ENCODE results near the gene BTBD6.
"Not testable (repeated sequence)": the region's sequence is repeated elsewhere in the genome, so short reads cannot be mapped to it uniquely, and the experiment has no call there.

The BTBD6 gene

DNA sequence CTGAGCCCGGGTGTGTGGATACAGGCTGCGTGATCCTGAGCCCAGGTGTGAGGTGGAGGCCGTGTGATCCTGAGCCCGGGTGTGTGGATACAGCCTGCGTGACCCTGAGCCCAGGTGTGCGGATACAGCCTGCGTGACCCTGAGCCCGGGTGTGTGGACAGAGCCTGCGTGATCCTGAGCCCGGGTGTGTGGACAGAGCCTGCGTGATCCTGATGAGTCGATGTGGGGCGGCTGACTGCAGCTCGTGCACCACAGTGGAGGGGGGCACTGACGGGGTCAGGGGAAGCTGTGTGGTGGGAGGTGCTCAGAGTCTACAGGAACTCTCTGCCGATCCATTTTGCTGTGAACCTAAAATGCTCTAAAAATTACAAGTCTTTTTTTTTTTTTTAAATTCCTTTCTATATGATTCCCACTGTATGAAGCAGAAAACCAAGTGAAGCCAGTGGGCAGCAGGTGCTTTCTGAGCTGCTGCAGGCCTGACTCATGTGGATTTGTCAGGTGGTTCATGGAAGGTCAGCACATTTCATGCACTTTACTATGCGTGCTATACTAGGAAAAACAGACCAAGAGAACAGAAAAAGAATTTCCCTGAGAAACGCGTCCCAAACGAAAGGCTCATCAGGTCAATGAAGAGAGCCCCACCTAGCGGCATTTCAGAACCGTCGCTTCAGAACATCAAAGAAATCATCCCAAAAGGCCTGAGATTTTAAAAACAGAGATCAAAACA lies 33.2 kb downstream of the BTBD6 start:
- Histone ChIP-seq H3K9ac (ENCODE audit: low read length) (no peak overlapping the region), H3K27me3 (ENCODE audit: control insufficient read depth, insufficient read depth, low read length) (no peaks in the 10 kb centered on the region), H3K9me3 (ENCODE audit: control insufficient read depth, low read length) (no peaks in the 10 kb centered on the region), H3K36me3 (ENCODE audit: control insufficient read depth, insufficient read depth, low read length) (no peaks in the 10 kb centered on the region), H3K4me3 (ENCODE audit: low read length) (no peak overlapping the region), H3K4me1 (ENCODE audit: control insufficient read depth, insufficient read depth, low read length) (peaks cover 17% of the 10 kb centered on the region)

GRCh38 chr14:105282098-105282725 lies 33.9 kb downstream of the BTBD6 start:
- H3K36me3 ChIP-seq (ENCODE audit: control insufficient read depth, insufficient read depth, low read length): no peaks in the 10 kb centered on the region
- no peak overlapping the region for H3K4me3 ChIP-seq (ENCODE audit: low read length)
- H3K27me3 ChIP-seq (ENCODE audit: control insufficient read depth, insufficient read depth, low read length): no peaks in the 10 kb centered on the region
- H3K9me3 ChIP-seq (ENCODE audit: control insufficient read depth, low read length): no peaks in the 10 kb centered on the region
- H3K4me1 ChIP-seq (ENCODE audit: control insufficient read depth, insufficient read depth, low read length): peaks cover 17% of the 10 kb centered on the region
- H3K9ac ChIP-seq (ENCODE audit: low read length): no peak overlapping the region

GRCh38 chr14:105283028-105283427 lies 34.7 kb downstream of the BTBD6 start:
- H3K4me3 ChIP-seq (ENCODE audit: low read length): no peak overlapping the region
- no peaks in the 10 kb centered on the region for H3K36me3 ChIP-seq (ENCODE audit: control insufficient read depth, insufficient read depth, low read length)
- no peaks in the 10 kb centered on the region for H3K9me3 ChIP-seq (ENCODE audit: control insufficient read depth, low read length)

GRCh38 chr14:105283899-105284298 lies 35.6 kb downstream of the BTBD6 start:
- Histone ChIP-seq H3K4me3 (ENCODE audit: low read length) (no peak overlapping the region), H3K4me1 (ENCODE audit: control insufficient read depth, insufficient read depth, low read length) (peaks cover 17% of the 10 kb centered on the region), H3K9ac (ENCODE audit: low read length) (no peak overlapping the region)

More at GRCh38 chr14:105283028-105283427, 34.7 kb downstream of the BTBD6 start:
- Histone ChIP-seq H3K27me3 (ENCODE audit: control insufficient read depth, insufficient read depth, low read length) (no peaks in the 10 kb centered on the region), H3K4me1 (ENCODE audit: control insufficient read depth, insufficient read depth, low read length) (peaks cover 17% of the 10 kb centered on the region), H3K9ac (ENCODE audit: low read length) (no peak overlapping the region)

GRCh38 chr14:105285174-105285573 lies 36.8 kb downstream of the BTBD6 start:
- no peaks in the 10 kb centered on the region for H3K9me3 ChIP-seq (ENCODE audit: control insufficient read depth, low read length)
- H3K36me3 ChIP-seq (ENCODE audit: control insufficient read depth, insufficient read depth, low read length): no peaks in the 10 kb centered on the region
- H3K4me3 ChIP-seq (ENCODE audit: low read length): no peak overlapping the region
- peaks cover 17% of the 10 kb centered on the region for H3K4me1 ChIP-seq (ENCODE audit: control insufficient read depth, insufficient read depth, low read length)
- no peaks in the 10 kb centered on the region for H3K27me3 ChIP-seq (ENCODE audit: control insufficient read depth, insufficient read depth, low read length)
- no peak overlapping the region for H3K9ac ChIP-seq (ENCODE audit: low read length)

More at GRCh38 chr14:105283899-105284298, 35.6 kb downstream of the BTBD6 start:
- Histone ChIP-seq H3K27me3 (ENCODE audit: control insufficient read depth, insufficient read depth, low read length) (no peaks in the 10 kb centered on the region), H3K9me3 (ENCODE audit: control insufficient read depth, low read length) (no peaks in the 10 kb centered on the region), H3K36me3 (ENCODE audit: control insufficient read depth, insufficient read depth, low read length) (no peaks in the 10 kb centered on the region)

DNA sequence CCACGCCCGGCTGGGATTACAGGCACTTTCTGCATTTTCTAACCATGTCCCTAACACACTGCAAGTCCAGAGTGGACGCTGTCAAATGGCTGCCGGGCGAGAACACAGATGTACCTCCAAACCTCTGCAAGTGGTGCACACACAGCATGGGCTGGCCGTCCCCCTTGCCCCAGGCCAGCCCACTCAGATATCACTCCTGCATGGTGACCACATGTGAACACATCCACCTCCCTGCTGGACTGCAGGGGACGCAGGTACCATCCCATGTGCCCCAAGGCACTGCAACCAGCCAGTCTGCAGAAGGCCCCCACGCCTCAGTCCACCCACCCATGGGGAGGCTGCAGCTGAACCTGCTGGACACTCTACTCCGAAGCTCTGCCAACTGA lies 38.4 kb downstream of the BTBD6 start:
- Histone ChIP-seq H3K4me1 (ENCODE audit: control insufficient read depth, insufficient read depth, low read length) (peaks cover 10% of the 10 kb centered on the region), H3K4me3 (ENCODE audit: low read length) (no peak overlapping the region), H3K9me3 (ENCODE audit: control insufficient read depth, low read length) (no peaks in the 10 kb centered on the region), H3K27me3 (ENCODE audit: control insufficient read depth, insufficient read depth, low read length) (no peaks in the 10 kb centered on the region), H3K9ac (ENCODE audit: low read length) (no peak overlapping the region), H3K36me3 (ENCODE audit: control insufficient read depth, insufficient read depth, low read length) (no peaks in the 10 kb centered on the region)

- H3K9me3 ChIP-seq (ENCODE audit: control insufficient read depth, low read length): no peaks in the 10 kb centered on the region
- H3K4me1 ChIP-seq (ENCODE audit: control insufficient read depth, insufficient read depth, low read length): peaks cover 3% of the 10 kb centered on the region
- H3K4me3 ChIP-seq (ENCODE audit: low read length): no peak overlapping the region
- H3K36me3 ChIP-seq (ENCODE audit: control insufficient read depth, insufficient read depth, low read length): no peaks in the 10 kb centered on the region
- no peaks in the 10 kb centered on the region for H3K27me3 ChIP-seq (ENCODE audit: control insufficient read depth, insufficient read depth, low read length)
- no peak overlapping the region for H3K9ac ChIP-seq (ENCODE audit: low read length)
Observed at GRCh38 chr14:105287249-105288102, 39.1 kb downstream of the BTBD6 start.

GRCh38 chr14:105288936-105289335 lies 40.6 kb downstream of the BTBD6 start:
- H3K9ac ChIP-seq (ENCODE audit: low read length); H3K4me1 ChIP-seq (ENCODE audit: control insufficient read depth, insufficient read depth, low read length); H3K9me3 ChIP-seq (ENCODE audit: control insufficient read depth, low read length); H3K27me3 ChIP-seq (ENCODE audit: control insufficient read depth, insufficient read depth, low read length); H3K36me3 ChIP-seq (ENCODE audit: control insufficient read depth, insufficient read depth, low read length); H3K4me3 ChIP-seq (ENCODE audit: low read length): not testable (repeated sequence)

DNA sequence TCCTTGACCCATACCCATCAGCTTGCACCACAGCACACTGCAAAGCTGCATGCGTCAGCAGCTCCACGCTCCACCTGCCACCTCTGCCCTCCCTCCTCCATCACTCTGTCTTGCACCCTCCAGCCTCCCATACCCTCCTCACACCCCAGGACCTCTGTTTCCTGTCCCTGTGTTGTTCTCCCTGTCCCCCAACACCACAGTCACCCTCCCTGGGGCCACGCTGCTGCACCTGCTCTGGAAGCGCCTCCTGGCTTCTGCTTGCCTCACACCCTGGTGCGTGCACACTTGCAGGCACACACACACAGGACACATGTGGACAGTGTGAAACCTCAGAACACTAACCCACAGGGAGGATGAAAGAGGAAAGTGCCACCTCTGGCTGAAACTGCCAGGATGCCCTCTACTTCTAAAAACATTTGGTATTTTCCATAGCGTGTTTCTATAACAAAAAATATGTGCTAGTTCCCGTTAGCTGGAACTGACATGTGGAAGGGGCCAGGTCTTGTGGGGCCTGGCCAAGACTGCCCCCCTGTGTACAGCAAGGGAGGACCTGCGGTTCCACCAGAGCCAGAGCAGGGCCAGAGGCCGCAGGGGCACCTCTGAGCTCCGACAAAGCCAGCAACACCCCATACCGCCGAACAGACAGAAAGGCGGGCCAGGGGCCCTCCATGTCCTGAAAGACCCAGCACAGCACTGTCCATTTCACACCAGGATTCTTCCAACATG lies 42.5 kb downstream of the BTBD6 start:
- no peak overlapping the region for H3K4me3 ChIP-seq (ENCODE audit: low read length)
- H3K4me1 ChIP-seq (ENCODE audit: control insufficient read depth, insufficient read depth, low read length): no peaks in the 10 kb centered on the region
- no peaks in the 10 kb centered on the region for H3K36me3 ChIP-seq (ENCODE audit: control insufficient read depth, insufficient read depth, low read length)
- H3K9me3 ChIP-seq (ENCODE audit: control insufficient read depth, low read length): no peaks in the 10 kb centered on the region
- no peak overlapping the region for H3K9ac ChIP-seq (ENCODE audit: low read length)
- H3K27me3 ChIP-seq (ENCODE audit: control insufficient read depth, insufficient read depth, low read length): no peaks in the 10 kb centered on the region

- Histone ChIP-seq H3K9me3 (ENCODE audit: control insufficient read depth, low read length) (no peaks in the 10 kb centered on the region), H3K4me3 (ENCODE audit: low read length) (no peak overlapping the region), H3K4me1 (ENCODE audit: control insufficient read depth, insufficient read depth, low read length) (no peaks in the 10 kb centered on the region), H3K36me3 (ENCODE audit: control insufficient read depth, insufficient read depth, low read length) (no peaks in the 10 kb centered on the region), H3K27me3 (ENCODE audit: control insufficient read depth, insufficient read depth, low read length) (no peaks in the 10 kb centered on the region), H3K9ac (ENCODE audit: low read length) (no peak overlapping the region)
Observed at GRCh38 chr14:105292826-105293711, 44.7 kb downstream of the BTBD6 start.

DNA sequence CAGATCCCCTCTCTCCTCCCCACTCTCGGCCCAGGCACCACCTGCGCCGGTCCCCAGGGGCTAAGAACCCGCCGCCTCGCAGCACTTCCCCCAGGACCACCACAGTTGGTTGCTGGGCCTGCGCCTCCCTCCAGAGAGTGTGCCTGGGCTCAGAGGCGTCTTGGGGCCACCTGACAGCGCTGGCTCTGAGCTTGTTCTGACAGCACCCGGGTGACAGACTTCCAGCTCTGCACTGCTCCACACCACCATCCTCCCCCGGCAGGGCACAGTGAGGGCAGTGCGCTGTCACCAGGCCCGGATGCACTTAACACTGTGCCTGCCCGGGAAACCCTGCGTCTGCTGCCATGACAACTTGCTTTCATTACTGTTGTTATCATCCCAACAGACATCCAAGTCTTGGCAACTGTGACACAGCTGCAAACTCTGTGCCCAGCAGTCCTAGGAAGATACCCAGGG lies 45.8 kb downstream of the BTBD6 start:
- Histone ChIP-seq H3K4me1 (ENCODE audit: control insufficient read depth, insufficient read depth, low read length) (no peaks in the 10 kb centered on the region), H3K9me3 (ENCODE audit: control insufficient read depth, low read length) (no peaks in the 10 kb centered on the region), H3K36me3 (ENCODE audit: control insufficient read depth, insufficient read depth, low read length) (no peaks in the 10 kb centered on the region), H3K9ac (ENCODE audit: low read length) (no peak overlapping the region), H3K4me3 (ENCODE audit: low read length) (no peak overlapping the region), H3K27me3 (ENCODE audit: control insufficient read depth, insufficient read depth, low read length) (no peaks in the 10 kb centered on the region)
